Heart left ventricle (tissue), 13 donors: ENCODE data around the gene CSPG4.

Experiments
- POLR2A ChIP-seq, 2 donors: fragments of 450-650 bp; IDR thresholded peaks; one replicate each; pipeline ENCODE4 v1.6.1; 2017; ENCODE audit warnings: antibody characterized with exemption in 2 of 2, mild to moderate bottlenecking in 2 of 2, moderate library complexity in 2 of 2
- TF ChIP-seq, protein P1 (sequence below), 12 donors: fragments of 200-600 bp; sonication (generic) in 4 of 12; IDR thresholded peaks; one replicate each; pipeline versions ENCODE4 v1.5.0 to v1.8.0; 2018 to 2022; ENCODE audit warnings: antibody characterized with exemption in 12 of 12, mild to moderate bottlenecking in 5 of 12
- donor health status: ischemic (EF 13 %, LVEDD 7.1; RV severe dilation, severe dysfunction).
- donor health status: DM: no; HTN: yes; CAD: no.
- donor health status: DM: no; HTN: no; CAD: no.
- donor health status: ischemic (EF 25% LVEDD 6.9; RV normal size, moderate dysfunction).
- donor health status: ischemic (EF 25% LVEDD 5.7; RV mildly dilated, moderate dysfunction).
- donor health status: ischemic (EF 35%, LVEDD 5.7; RV mildly dilated, moderate dysfunction).
- donor health status: nonischemic (EF 11% LVEDD 7.7; RV severe dilation, severe dysfunction).
- donor health status: DM: yes; HTN: yes; CAD: no.
- donor health status: PGD.
- donor health status: ischemic (EF 29% LVEDD 5.4; RV normal size, mild dysfunction).
- donor health status: nonischemic (EF 23%, LVEDD 6.1; RV moderate dilation, normal function).

DNA sequence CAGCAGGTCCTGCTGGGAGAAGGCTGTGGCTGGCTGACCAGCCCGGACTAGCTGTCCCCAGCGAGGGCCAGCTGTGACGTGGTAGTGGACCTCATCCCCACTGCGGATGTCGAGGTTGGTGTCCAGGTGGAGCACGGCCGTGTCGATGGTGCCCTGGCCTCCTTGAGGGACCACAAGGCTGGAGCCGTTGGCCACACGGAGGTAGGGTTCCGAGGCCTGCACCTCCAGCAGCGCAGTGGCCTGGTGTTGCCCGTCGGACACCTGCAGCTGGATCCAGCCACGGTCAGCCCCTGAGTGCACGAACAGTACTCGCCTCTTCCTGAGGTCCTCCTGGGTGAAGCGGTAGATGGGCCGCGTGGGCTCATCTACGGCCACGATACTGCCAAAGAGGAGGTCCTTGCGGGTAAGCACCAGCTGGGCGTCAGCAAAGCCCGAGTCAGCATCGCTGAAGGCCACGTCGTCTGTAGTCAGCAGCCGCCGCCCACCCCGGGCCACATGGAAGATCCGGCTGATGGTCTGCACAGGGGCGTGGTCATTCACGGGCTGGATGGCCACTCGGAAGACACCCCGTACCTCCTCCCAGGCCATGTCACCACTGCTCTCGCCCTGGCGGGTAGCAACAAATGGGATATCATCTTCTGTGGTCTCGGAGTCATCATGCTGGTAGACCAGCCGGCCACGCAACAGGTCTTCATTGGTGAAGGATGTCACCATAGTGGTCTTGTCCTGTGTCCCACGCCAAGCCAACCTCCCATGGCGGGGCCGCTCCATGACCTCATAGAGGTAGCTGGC is 25.0 kb downstream of the CSPG4 start:
- TF ChIP-seq, protein P1, sequence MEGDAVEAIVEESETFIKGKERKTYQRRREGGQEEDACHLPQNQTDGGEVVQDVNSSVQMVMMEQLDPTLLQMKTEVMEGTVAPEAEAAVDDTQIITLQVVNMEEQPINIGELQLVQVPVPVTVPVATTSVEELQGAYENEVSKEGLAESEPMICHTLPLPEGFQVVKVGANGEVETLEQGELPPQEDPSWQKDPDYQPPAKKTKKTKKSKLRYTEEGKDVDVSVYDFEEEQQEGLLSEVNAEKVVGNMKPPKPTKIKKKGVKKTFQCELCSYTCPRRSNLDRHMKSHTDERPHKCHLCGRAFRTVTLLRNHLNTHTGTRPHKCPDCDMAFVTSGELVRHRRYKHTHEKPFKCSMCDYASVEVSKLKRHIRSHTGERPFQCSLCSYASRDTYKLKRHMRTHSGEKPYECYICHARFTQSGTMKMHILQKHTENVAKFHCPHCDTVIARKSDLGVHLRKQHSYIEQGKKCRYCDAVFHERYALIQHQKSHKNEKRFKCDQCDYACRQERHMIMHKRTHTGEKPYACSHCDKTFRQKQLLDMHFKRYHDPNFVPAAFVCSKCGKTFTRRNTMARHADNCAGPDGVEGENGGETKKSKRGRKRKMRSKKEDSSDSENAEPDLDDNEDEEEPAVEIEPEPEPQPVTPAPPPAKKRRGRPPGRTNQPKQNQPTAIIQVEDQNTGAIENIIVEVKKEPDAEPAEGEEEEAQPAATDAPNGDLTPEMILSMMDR (IDR thresholded peaks at IDR 0.05): no peak
- TF ChIP-seq POLR2A (IDR thresholded peaks at IDR 0.05): no peak
